ENCODE data around the gene DLAT.

GRCh38 chr11:112037527-112037926, 12.3 kb downstream of the DLAT start:
- TF ChIP-seq CTCF (conservative IDR thresholded peaks at IDR 0.05; ENCODE audit: low read depth, low read length) (no peak), EZH2 (IDR thresholded peaks at IDR 0.05; ENCODE audit: borderline replicate concordance, low read depth, low read length, poor library complexity, severe bottlenecking) (no peak)
